B cell (primary cell): Measurements from ENCODE around the gene PTPN14. TPM values are rescaled to one million over a fixed set of nuclear protein-coding genes. Genes with fewer than 3 reads are reported as not detected.
"Not testable (repeated sequence)": the region's sequence is repeated elsewhere in the genome, so short reads cannot be mapped to it uniquely, and the experiment has no call there.

ENCODE experiments used
- ATAC-seq: fragments of 200-7000 bp; cut with Tn5 transposase; one replicate; pipeline ENCODE4 v1.10.0; 2021; ENCODE audit warnings: low read depth, mild to moderate bottlenecking, moderate number of reproducible peaks, moderate library complexity
- CTCF ChIA-PET: fragments of 350-600 bp; sonication (Branson Sonifier 250); formaldehyde crosslinking; loops from one replicate; lab custom pipeline; 2021; ENCODE audit warnings: antibody characterized with exemption, inconsistent platforms; lab: Charles Lee
- POLR2A ChIA-PET: fragments of 350-600 bp; sonication (Branson Sonifier 250); formaldehyde crosslinking; loops from one replicate; lab custom pipeline; 2021; ENCODE audit warnings: antibody characterized with exemption; lab: Charles Lee
- DNase-seq: peaks from one replicate; pipeline ENCODE4 v3.0.0; 2013
- H2AFZ ChIP-seq: 2 replicates; pipeline ENCODE4 v1.6.1; 2012; ENCODE audit warnings: mild to moderate bottlenecking, low read depth, low read length; ENCODE audit not compliant: insufficient read depth, poor library complexity, severe bottlenecking
- H3K27ac ChIP-seq, 2 donors: 1 replicate in 1 of 2; 2 replicates in 1 of 2; pipeline ENCODE4 v1.5.1; 2012 to 2013; ENCODE audit warnings: low read length in 2 of 2, mild to moderate bottlenecking in 2 of 2, moderate library complexity in 1 of 2
- H3K27me3 ChIP-seq, 4 experiments: fragments of 200-600 bp in 1 of 4; sonication (generic) in 1 of 4; replicated peaks in 1 of 4; 1 replicate in 2 of 4; 2 replicates in 2 of 4; pipeline versions ENCODE4 v1.6.1 to v1.7.0; 2013 to 2016; ENCODE audit warnings: low read length in 3 of 4, mild to moderate bottlenecking in 2 of 4, mixed read lengths in 1 of 4, moderate library complexity in 1 of 4; ENCODE audit not compliant: insufficient read depth in 4 of 4, control insufficient read depth in 3 of 4; ENCODE audit errors: control extremely low read depth in 1 of 4
- H3K36me3 ChIP-seq, 2 experiments: replicated peaks in 1 of 2; 1 replicate in 1 of 2; 2 replicates in 1 of 2; pipeline versions ENCODE4 v1.6.1 to v1.7.1; 2013; ENCODE audit warnings: low read length in 1 of 2; ENCODE audit not compliant: insufficient read depth in 2 of 2, control insufficient read depth in 1 of 2; ENCODE audit errors: control extremely low read depth in 1 of 2, extremely low read depth in 1 of 2
- H3K4me1 ChIP-seq, 2 donors: fragments of 200-600 bp in 1 of 2; sonication (generic) in 1 of 2; 1 replicate in 1 of 2; 2 replicates in 1 of 2; pipeline versions ENCODE4 v1.5.1 to v1.6.1; 2013 to 2017; ENCODE audit warnings: low read length in 2 of 2; ENCODE audit not compliant: control insufficient read depth in 2 of 2, insufficient read depth in 2 of 2
- H3K4me2 ChIP-seq: replicated peaks from 2 replicates; pipeline ENCODE3; 2012; ENCODE audit warnings: mild to moderate bottlenecking, low read depth, low read length; ENCODE audit not compliant: poor library complexity, severe bottlenecking
- H3K4me3 ChIP-seq, 5 experiments: fragments of 200-600 bp in 1 of 5; sonication (generic) in 1 of 5; 1 replicate in 3 of 5; 2 replicates in 2 of 5; pipeline versions ENCODE4 v1.5.1 to v1.7.0; 2011 to 2016; ENCODE audit warnings: low read length in 4 of 5, mild to moderate bottlenecking in 4 of 5, low read depth in 2 of 5, control low read depth in 1 of 5, moderate library complexity in 1 of 5; ENCODE audit not compliant: insufficient read depth in 1 of 5; ENCODE audit errors: control extremely low read depth in 1 of 5, extremely low read depth in 1 of 5
- H3K79me2 ChIP-seq: fragments of 200-600 bp; sonication (generic); one replicate; pipeline ENCODE4 v1.6.0; 2016; ENCODE audit warnings: low read length; ENCODE audit not compliant: control insufficient read depth, insufficient read depth
- H3K9ac ChIP-seq: fragments of 200-600 bp; sonication (generic); 2 replicates; pipeline ENCODE4 v1.6.1; 2017; ENCODE audit warnings: mild to moderate bottlenecking, low read length, moderate library complexity
- H3K9me3 ChIP-seq, 3 donors: one replicate each; pipeline versions ENCODE4 v1.6.1 to v1.7.1; 2013; ENCODE audit warnings: low read length in 2 of 3; ENCODE audit not compliant: control insufficient read depth in 2 of 3, insufficient read depth in 1 of 3; ENCODE audit errors: control extremely low read depth in 1 of 3
- H4K20me1 ChIP-seq: 2 replicates; pipeline ENCODE4 v1.6.0; 2012; ENCODE audit warnings: mild to moderate bottlenecking, low read length; ENCODE audit not compliant: insufficient read depth, control insufficient read depth, poor library complexity, severe bottlenecking
- H3K27ac Mint-ChIP-seq: one replicate; pipeline ENCODE4 v1.8.0; 2021; ENCODE audit warnings: mixed read lengths
- H3K27me3 Mint-ChIP-seq: one replicate; pipeline ENCODE4 v1.8.0; 2021; ENCODE audit warnings: mixed read lengths
- H3K4me1 Mint-ChIP-seq: one replicate; pipeline ENCODE4 v1.8.0; 2021; ENCODE audit warnings: mixed read lengths
- H3K4me3 Mint-ChIP-seq: one replicate; pipeline ENCODE4 v1.8.0; 2021; ENCODE audit warnings: mixed read lengths
- H3K9me3 Mint-ChIP-seq: one replicate; pipeline ENCODE4 v1.8.0; 2022; ENCODE audit warnings: mixed read lengths; ENCODE audit not compliant: insufficient read depth
- CTCF ChIP-seq: fragments of 200-600 bp; IDR thresholded peaks from one replicate; pipeline ENCODE4 v1.8.0; 2022; ENCODE audit warnings: antibody characterized with exemption, mild to moderate bottlenecking
- EZH2 ChIP-seq: IDR thresholded peaks from 2 replicates; pipeline ENCODE4 v1.6.1; 2012; ENCODE audit warnings: borderline replicate concordance, low read depth, mild to moderate bottlenecking, moderate library complexity, low read length; ENCODE audit not compliant: insufficient read depth, poor library complexity, severe bottlenecking
- WGBS: methylation state at CpG from one replicate; pipeline ENCODE4 v1.1.5; 2013; ENCODE audit warnings: missing lambda C conversion rate; ENCODE audit not compliant: insufficient coverage; 5-methylcytosine and 5-hydroxymethylcytosine counted together
- intact Hi-C: fragments of 100-400 bp; cut with micrococcal nuclease; formaldehyde crosslinking; loops from one replicate; pipeline ENCODE4 v1.10.0; 2022
- polyA plus RNA-seq: library from polyadenylated mRNA; depleted of rRNA; stranded (reverse); fragments of >200 nt; gene quantifications from 2 replicates; pipeline ENCODE4 v1.2.3, GENCODE V29; 2012
- total RNA-seq, 2 donors: library from RNA; stranded (reverse); fragments of 120-200 nt in 1 of 2; gene quantifications; 1 replicate in 1 of 2; 2 replicates in 1 of 2; pipeline versions ENCODE4 v1.2.3 to v1.2.4, GENCODE V29; 2013 to 2022

PTPN14 gene
- total and polyA plus RNA-seq, 2 donors (not counting 1 experiment from before 2014, with no cell fraction given): under 0.01 TPM; not detected in 1

- H3K36me3 ChIP-seq: no peaks in the 10 kb centered on the region
- H3K4me3 Mint-ChIP-seq: no peak overlapping the region
- no peaks in the 10 kb centered on the region for H3K27me3 ChIP-seq
- no peak for TF ChIP-seq EZH2
- no peak for TF ChIP-seq CTCF
- H3K4me1 Mint-ChIP-seq: no peaks in the 10 kb centered on the region
- H3K27me3 Mint-ChIP-seq: peaks cover 16% of the 10 kb centered on the region
- H2AFZ ChIP-seq: no peak overlapping the region
- no peaks in the 10 kb centered on the region for H3K4me1 ChIP-seq
- H3K27ac ChIP-seq: no peak overlapping the region
- 86% methylated on average over 4 of the region's 5 CpGs for WGBS
- no peak overlapping the region for H3K4me2 ChIP-seq
- no peak overlapping the region for H3K4me3 ChIP-seq
- CTCF ChIA-PET: no interaction called here
- ATAC-seq (no peak), DNase-seq (no peak)
- H3K9ac ChIP-seq: no peak overlapping the region
- no peak overlapping the region for H3K27ac Mint-ChIP-seq
- H3K9me3 ChIP-seq: no peaks in the 10 kb centered on the region
- intact Hi-C loops: no loop called here
- no peaks in the 10 kb centered on the region for H3K79me2 ChIP-seq
- H4K20me1 ChIP-seq: no peaks in the 10 kb centered on the region
- POLR2A ChIA-PET: no interaction called here
- no peaks in the 10 kb centered on the region for H3K9me3 Mint-ChIP-seq
Measured at GRCh38 chr1:214491468-214492146, 59.8 kb downstream of the PTPN14 start.

GRCh38 chr1:214485151-214485550 is 66.3 kb downstream of the PTPN14 start:
- Histone ChIP-seq H2AFZ (no peak overlapping the region), H4K20me1 (no peaks in the 10 kb centered on the region), H3K27me3 (peaks cover 0 to 2% (median 0%) of the 10 kb centered on the region in 4 experiments), H3K9me3 (no peaks in the 10 kb centered on the region), H3K4me1 (no peaks in the 10 kb centered on the region), H3K4me3 (no peak overlapping the region), H3K27ac (no peak overlapping the region), H3K36me3 (no peaks in the 10 kb centered on the region), H3K9ac (no peak overlapping the region), H3K4me2 (no peak overlapping the region), H3K79me2 (no peaks in the 10 kb centered on the region)
- intact Hi-C loops: no loop called here
- Mint-ChIP-seq H3K27me3 (peaks cover 9% of the 10 kb centered on the region), H3K27ac (no peak overlapping the region), H3K9me3 (no peaks in the 10 kb centered on the region), H3K4me3 (no peak overlapping the region), H3K4me1 (no peaks in the 10 kb centered on the region)
- TF ChIP-seq EZH2 (no peak), CTCF (no peak)
- ATAC-seq: no peak
- CTCF ChIA-PET: no interaction called here
- POLR2A ChIA-PET: no interaction called here
- 73% methylated on average over 4 of the region's 5 CpGs for WGBS
- no peak for DNase-seq

DNA sequence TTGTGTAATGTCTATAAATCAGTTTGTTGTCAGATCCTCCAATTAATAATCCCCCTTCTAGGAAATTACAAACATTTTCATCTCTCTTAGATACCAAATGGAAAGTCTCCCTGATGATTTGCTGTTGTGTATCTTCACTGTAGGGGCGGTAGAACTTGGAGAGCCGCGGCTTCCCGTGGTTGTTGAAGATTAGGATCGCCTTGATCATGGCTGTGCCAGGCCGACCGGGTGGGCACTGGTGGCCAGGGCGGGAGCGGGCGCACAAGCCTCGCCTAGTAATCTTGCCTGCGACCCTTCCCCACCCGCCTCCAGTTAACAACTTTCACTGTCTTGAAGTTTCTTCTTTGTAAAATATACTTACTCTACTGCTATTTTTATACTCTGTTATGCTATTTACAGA is 68.2 kb downstream of the PTPN14 start:
- H3K27ac ChIP-seq, H3K27me3 ChIP-seq, ATAC-seq, H3K4me3 ChIP-seq, H3K9ac ChIP-seq, H3K9me3 Mint-ChIP-seq, H3K4me3 Mint-ChIP-seq, H4K20me1 ChIP-seq, H3K27me3 Mint-ChIP-seq, DNase-seq, H3K4me1 ChIP-seq, H2AFZ ChIP-seq, POLR2A ChIA-PET, H3K36me3 ChIP-seq, intact Hi-C loops, CTCF ChIA-PET, H3K4me1 Mint-ChIP-seq, H3K4me2 ChIP-seq, H3K79me2 ChIP-seq, H3K9me3 ChIP-seq, H3K27ac Mint-ChIP-seq: not testable (repeated sequence)
- 85% methylated on average over 7 of the region's 13 CpGs for WGBS
